OCI-LY3 (cell line): ENCODE data around the gene PNLIPRP2.

Source experiments
- CTCF ChIP-seq: fragments of 200-600, 300-600 bp; sonication (generic); IDR thresholded peaks from 2 replicates; pipeline ENCODE4 v1.5.1; 2014; ENCODE audit warnings: antibody characterized with exemption, low read length, low read depth
- EZH2phosphoT487 ChIP-seq: fragments of 200-600 bp; shearing (Covaris generic); IDR thresholded peaks from 2 replicates; pipeline ENCODE4 v1.6.1; 2018; ENCODE audit warnings: antibody characterized with exemption, mixed run types, low read depth

- TF ChIP-seq CTCF (no peak), EZH2phosphoT487 (no peak)
Measured at GRCh38 chr10:116692225-116692624, 71.5 kb downstream of the PNLIPRP2 start.
